K562 (cell line): ENCODE data around the gene BCAS1. TPM values are rescaled to one million over a fixed set of nuclear protein-coding genes. Genes with fewer than 3 reads are reported as not detected.

Source experiments
- ATAC-seq: fragments of 200-7000 bp; cut with Tn5 transposase; 3 replicates; pipeline ENCODE4 v1.9.1; 2020; ENCODE audit warnings: moderate library complexity
- BruUV-seq: library from RNA; stranded (reverse); fragments of 400-500 nt; replicated peaks from 2 replicates; lab custom pipeline; 2021; lab: Mats Ljungman, UMichigan
- CTCF ChIA-PET: fragments of 300-600 bp; formaldehyde crosslinking; extraction: SDS; loops from one replicate; lab custom pipeline; 2021; ENCODE audit warnings: low intra/inter-chr PET ratio; lab: Yijun Ruan, JAX
- POLR2A ChIA-PET: fragments of 300-600, 350-650 bp; sonication (Branson Sonifier 250); formaldehyde crosslinking; extraction: SDS; loops from one replicate; lab custom pipeline; 2021; ENCODE audit warnings: antibody characterized with exemption, inconsistent platforms; lab: Yijun Ruan, JAX
- DNase-seq, 4 experiments: peaks; one replicate each; pipeline versions ENCODE4 v3.0.0 to v3.0.0-alpha.2; 2011 to 2018; ENCODE audit warnings: low spot score in 3 of 4, mixed read lengths in 3 of 4; ENCODE audit errors: extremely low read depth in 1 of 4
- FAIRE-seq: peaks from 2 replicates; lab custom pipeline; 2011; peaks lifted over from hg19 to GRCh38; lab: Jason Lieb, UNC
- H2AFZ ChIP-seq: 2 replicates; pipeline ENCODE4 v1.6.0; 2011; ENCODE audit warnings: low read depth, low read length, control low read depth, inconsistent platforms
- H3K27ac ChIP-seq: fragments of 200-600 bp; 3 replicates; pipeline ENCODE4 v1.8.0; 2011; ENCODE audit warnings: low read depth, mild to moderate bottlenecking, control low read depth, inconsistent platforms, low read length, moderate library complexity, mixed read lengths; ENCODE audit errors: extremely low read depth
- H3K27me3 ChIP-seq, 2 experiments: fragments of 300-600 bp in 1 of 2; 2 replicates in 1 of 2; 3 replicates in 1 of 2; pipeline versions ENCODE4 v1.6.0 to v1.8.0; 2011; ENCODE audit warnings: inconsistent platforms in 2 of 2, low read length in 2 of 2, mild to moderate bottlenecking in 1 of 2, mixed read lengths in 1 of 2, moderate library complexity in 1 of 2; ENCODE audit not compliant: control insufficient read depth in 2 of 2, insufficient read depth in 2 of 2
- H3K36me3 ChIP-seq: fragments of 300-600 bp; 3 replicates; pipeline ENCODE4 v1.8.0; 2011; ENCODE audit warnings: mild to moderate bottlenecking, low read length, inconsistent platforms; ENCODE audit not compliant: control insufficient read depth, insufficient read depth
- H3K4me1 ChIP-seq, 2 experiments: fragments of 200-600 bp in 1 of 2; replicated peaks in 1 of 2; 2 replicates in 1 of 2; 3 replicates in 1 of 2; pipeline versions ENCODE4 v1.5.1 to v1.8.0; 2011; ENCODE audit warnings: inconsistent platforms in 2 of 2, low read length in 2 of 2, mild to moderate bottlenecking in 1 of 2, mixed read lengths in 1 of 2, moderate library complexity in 1 of 2; ENCODE audit not compliant: control insufficient read depth in 2 of 2, insufficient read depth in 2 of 2
- H3K4me2 ChIP-seq: 2 replicates; pipeline ENCODE4 v1.6.1; 2011; ENCODE audit warnings: low read length, control low read depth, inconsistent platforms, mixed read lengths; ENCODE audit not compliant: insufficient read depth
- H3K4me3 ChIP-seq: fragments of 200-600 bp; sonication (generic), shearing (Covaris generic); 2 replicates; pipeline ENCODE4 v1.5.1; 2016; ENCODE audit warnings: control low read depth, inconsistent platforms
- H3K79me2 ChIP-seq: fragments of 200-600 bp; 3 replicates; pipeline ENCODE4 v1.8.0; 2011; ENCODE audit warnings: low read length, inconsistent platforms; ENCODE audit not compliant: control insufficient read depth, insufficient read depth
- H3K9ac ChIP-seq, 2 experiments: 2 replicates each; pipeline versions ENCODE4 v1.6.0 to v1.6.1; 2011; ENCODE audit warnings: low read depth in 2 of 2, low read length in 2 of 2, control low read depth in 1 of 2, inconsistent platforms in 1 of 2, mild to moderate bottlenecking in 1 of 2, mixed read lengths in 1 of 2; ENCODE audit not compliant: insufficient read depth in 1 of 2
- H3K9me1 ChIP-seq: one replicate; pipeline ENCODE4 v1.6.0; 2011; ENCODE audit warnings: inconsistent platforms, mild to moderate bottlenecking, low read length, moderate library complexity; ENCODE audit not compliant: control insufficient read depth, insufficient read depth
- H3K9me3 ChIP-seq: replicated peaks from 2 replicates; pipeline ENCODE4 v1.5.1; 2011; ENCODE audit warnings: low read depth, low read length, inconsistent platforms; ENCODE audit not compliant: control insufficient read depth, insufficient read depth
- H4K20me1 ChIP-seq: replicated peaks from 2 replicates; pipeline ENCODE4 v1.6.1; 2011; ENCODE audit warnings: low read length, inconsistent platforms, mixed read lengths; ENCODE audit not compliant: control insufficient read depth, insufficient read depth
- BCLAF1 ChIP-seq, 2 experiments: fragments of 450-650 bp in 1 of 2; IDR thresholded peaks; 2 replicates each; pipeline ENCODE4 v1.6.1; 2011 to 2017; ENCODE audit warnings: low read depth in 2 of 2, antibody characterized with exemption in 1 of 2, borderline replicate concordance in 1 of 2, low read length in 1 of 2, mild to moderate bottlenecking in 1 of 2, mixed read lengths in 1 of 2; ENCODE audit not compliant: control insufficient read depth in 1 of 2
- ZBTB11 ChIP-seq, 3 experiments: fragments of 200-800 bp in 1 of 3; fragments of 250-450 bp in 1 of 3; fragments of 450-650 bp in 1 of 3; sonication (Bioruptor Pico) in 1 of 3; sonication (Bioruptor generic) in 1 of 3; formaldehyde crosslinking in 1 of 3; IDR thresholded peaks; 2 replicates each; pipeline versions ENCODE4 v1.6.1 to v1.8.0; 2016 to 2022; ENCODE audit warnings: mild to moderate bottlenecking in 2 of 3, missing genetic modification characterization in 2 of 3, missing compliant biosample characterization in 1 of 3, moderate library complexity in 1 of 3
- WGBS: fragments of 100-300 bp; shearing (Covaris generic); methylation state at CpG from one replicate; pipeline ENCODE4 v1.1.6; 2016; ENCODE audit warnings: low coverage, mixed read lengths; ENCODE audit not compliant: insufficient coverage; ENCODE audit errors: missing lambda C conversion rate; 5-methylcytosine and 5-hydroxymethylcytosine counted together
- in situ Hi-C: fragments of 300-500 bp; cut with MboI; formaldehyde crosslinking; loops from 4 replicates; pipeline ENCODE4 v1.15.0; 2018; ENCODE audit warnings: inconsistent platforms, mixed read lengths
- intact Hi-C: fragments of 100-400 bp; cut with micrococcal nuclease; formaldehyde crosslinking; loops from 2 replicates; pipeline ENCODE4 v1.14.2; 2022
- polyA plus RNA-seq, 8 experiments: library from polyadenylated mRNA; depleted of rRNA in 4 of 8; stranded (reverse) in 5 of 8; unstranded in 3 of 8; fragments of >200 nt; fragmentation: Nextera tagmentation in 2 of 8; fragmentation: Illumina TruSeq in 1 of 8; extraction: Ambion mirVana in 2 of 8; extraction: Trizol in 1 of 8; gene quantifications; 2 replicates each; pipeline versions ENCODE4 v1.2.1 to v1.2.3, GENCODE V29; 2011 to 2014; ENCODE audit warnings: inconsistent platforms in 1 of 8, missing spikeins in 1 of 8
- total RNA-seq, 7 experiments: library from RNA; depleted of rRNA in 6 of 7; stranded (reverse); fragments of >200 nt in 6 of 7; fragmentation: Illumina TruSeq in 2 of 7; extraction: Trizol in 2 of 7; gene quantifications; 2 replicates each; pipeline versions ENCODE4 v1.2.1 to v1.2.3, GENCODE V29; 2011 to 2021; ENCODE audit warnings: low replicate concordance in 1 of 7
- TF ChIP-seq, protein P1 (sequence below), 2 experiments: fragments of 450-650 bp in 1 of 2; sonication (generic) in 1 of 2; formaldehyde crosslinking in 1 of 2; IDR thresholded peaks; 2 replicates each; pipeline versions ENCODE4 v1.7.1 to v1.9.0; 2016 to 2022; ENCODE audit warnings: inconsistent platforms in 1 of 2, mild to moderate bottlenecking in 1 of 2, missing genetic modification reagents in 1 of 2

The BCAS1 gene
- total and polyA plus RNA-seq, 9 of the 15 experiments (the other 6 are each of a cell fraction or from before 2014, with no cell fraction given): 0.18 to 2.3 (median 0.93) TPM

- no peak for FAIRE-seq
- H3K4me1 ChIP-seq: peaks cover 0 to 38% of the 10 kb centered on the region in 2 experiments; a peak in 4 of 5 replicates
Observed at GRCh38 chr20:53942973-53943372, 127.4 kb downstream of the BCAS1 start.

More at GRCh38 chr20:53942973-53943372, 127.4 kb downstream of the BCAS1 start:
- 69% methylated on average over 3 of the region's 3 CpGs for WGBS
- Histone ChIP-seq H3K9ac (no peak overlapping the region), H3K4me3 (no peak overlapping the region), H3K9me3 (no peaks in the 10 kb centered on the region), H4K20me1 (no peaks in the 10 kb centered on the region), H3K36me3 (no peaks in the 10 kb centered on the region; the same call in 2 of the 3 replicates), H3K27ac (no peak overlapping the region), H2AFZ (no peak overlapping the region), H3K9me1 (no peaks in the 10 kb centered on the region), H3K27me3 (no peaks in the 10 kb centered on the region), H3K79me2 (no peaks in the 10 kb centered on the region), H3K4me2 (no peak overlapping the region)
- ATAC-seq: no peak
- BruUV-seq: no TSS peak
- ChIA-PET CTCF (interaction anchor here (2.2 to 2.4 kb wide), 2 partner anchors 364 to 530 kb away, joined by 8 to 26 read pairs; no protein-coding TSS in a partner anchor), POLR2A (no interaction called here)
- intact Hi-C loops (loop anchor here (5.0 to 10.0 kb wide), 3 partner anchors 76 to 738 kb away; no protein-coding TSS in a partner anchor), in situ Hi-C loops (loop anchor here (5.0 kb wide), 2 partner anchors 119 to 366 kb away; no protein-coding TSS in a partner anchor)
- TF ChIP-seq BCLAF1 (IDR thresholded peaks at IDR 0.05; ENCODE audit: borderline replicate concordance in 1 of 2, control insufficient read depth in 1 of 2, low read depth in 2 of 2, low read length in 1 of 2) (0 out of 4 replicates have a peak, but pooled peaks of 1 of the 2 experiments have one; percentile 58), ZBTB11 (CRISPR knock-in tag; IDR thresholded peaks at IDR 0.05) (peak in 1 of 3 experiments; percentile 95; a peak in 2 of 6 replicates)
- TF ChIP-seq, protein P1, sequence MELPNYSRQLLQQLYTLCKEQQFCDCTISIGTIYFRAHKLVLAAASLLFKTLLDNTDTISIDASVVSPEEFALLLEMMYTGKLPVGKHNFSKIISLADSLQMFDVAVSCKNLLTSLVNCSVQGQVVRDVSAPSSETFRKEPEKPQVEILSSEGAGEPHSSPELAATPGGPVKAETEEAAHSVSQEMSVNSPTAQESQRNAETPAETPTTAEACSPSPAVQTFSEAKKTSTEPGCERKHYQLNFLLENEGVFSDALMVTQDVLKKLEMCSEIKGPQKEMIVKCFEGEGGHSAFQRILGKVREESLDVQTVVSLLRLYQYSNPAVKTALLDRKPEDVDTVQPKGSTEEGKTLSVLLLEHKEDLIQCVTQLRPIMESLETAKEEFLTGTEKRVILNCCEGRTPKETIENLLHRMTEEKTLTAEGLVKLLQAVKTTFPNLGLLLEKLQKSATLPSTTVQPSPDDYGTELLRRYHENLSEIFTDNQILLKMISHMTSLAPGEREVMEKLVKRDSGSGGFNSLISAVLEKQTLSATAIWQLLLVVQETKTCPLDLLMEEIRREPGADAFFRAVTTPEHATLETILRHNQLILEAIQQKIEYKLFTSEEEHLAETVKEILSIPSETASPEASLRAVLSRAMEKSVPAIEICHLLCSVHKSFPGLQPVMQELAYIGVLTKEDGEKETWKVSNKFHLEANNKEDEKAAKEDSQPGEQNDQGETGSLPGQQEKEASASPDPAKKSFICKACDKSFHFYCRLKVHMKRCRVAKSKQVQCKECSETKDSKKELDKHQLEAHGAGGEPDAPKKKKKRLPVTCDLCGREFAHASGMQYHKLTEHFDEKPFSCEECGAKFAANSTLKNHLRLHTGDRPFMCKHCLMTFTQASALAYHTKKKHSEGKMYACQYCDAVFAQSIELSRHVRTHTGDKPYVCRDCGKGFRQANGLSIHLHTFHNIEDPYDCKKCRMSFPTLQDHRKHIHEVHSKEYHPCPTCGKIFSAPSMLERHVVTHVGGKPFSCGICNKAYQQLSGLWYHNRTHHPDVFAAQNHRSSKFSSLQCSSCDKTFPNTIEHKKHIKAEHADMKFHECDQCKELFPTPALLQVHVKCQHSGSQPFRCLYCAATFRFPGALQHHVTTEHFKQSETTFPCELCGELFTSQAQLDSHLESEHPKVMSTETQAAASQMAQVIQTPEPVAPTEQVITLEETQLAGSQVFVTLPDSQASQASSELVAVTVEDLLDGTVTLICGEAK (IDR thresholded peaks at IDR 0.05): no peak
- TF ChIP-seq, protein P1 (CRISPR knock-in tag; IDR thresholded peaks at IDR 0.05): no peak
- DNase-seq: no peak
